HFFc6 (cell line): ENCODE results near the gene TAF3. TPM values are rescaled to one million over a fixed set of nuclear protein-coding genes. Genes with fewer than 3 reads are reported as not detected.

Source experiments
- DNase-seq: peaks from one replicate; pipeline ENCODE4 v3.0.0-alpha.2; 2018
- H3K27ac Mint-ChIP-seq: 2 replicates; pipeline ENCODE4 v1.8.0; 2020; ENCODE audit warnings: mild to moderate bottlenecking, mixed read lengths
- H3K27me3 Mint-ChIP-seq: 2 replicates; pipeline ENCODE4 v1.8.0; 2021; ENCODE audit warnings: mild to moderate bottlenecking, moderate library complexity, mixed read lengths; ENCODE audit not compliant: insufficient read depth
- H3K36me3 Mint-ChIP-seq: 2 replicates; pipeline ENCODE4 v1.8.0; 2021; ENCODE audit warnings: low read depth, mixed read lengths
- H3K4me1 Mint-ChIP-seq: 2 replicates; pipeline ENCODE4 v1.8.0; 2020; ENCODE audit warnings: low read depth, mixed read lengths
- H3K4me3 Mint-ChIP-seq: 2 replicates; pipeline ENCODE4 v1.8.0; 2020; ENCODE audit warnings: mild to moderate bottlenecking, moderate library complexity, mixed read lengths
- H3K9me3 Mint-ChIP-seq: 2 replicates; pipeline ENCODE4 v1.8.0; 2020; ENCODE audit warnings: mild to moderate bottlenecking, mixed read lengths
- CTCF ChIP-seq: fragments of 200-600 bp; sonication (generic); IDR thresholded peaks from 2 replicates; pipeline ENCODE4 v1.5.0; 2021; ENCODE audit warnings: antibody characterized with exemption, mild to moderate bottlenecking
- total RNA-seq, 6 experiments: library from RNA; stranded (reverse); fragmentation: NEBNext Ultra II Directional; extraction: Animal tissue kit (Norgen Biotek cat#: 25700); gene quantifications; 2 replicates in 1 of 6; 3 replicates in 5 of 6; pipeline ENCODE4 v1.2.3, GENCODE V29; 2021

TAF3 gene
- total RNA-seq, 6 experiments from 2014 or later = 8.1 to 11.3 (median 9.7) TPM

DNA sequence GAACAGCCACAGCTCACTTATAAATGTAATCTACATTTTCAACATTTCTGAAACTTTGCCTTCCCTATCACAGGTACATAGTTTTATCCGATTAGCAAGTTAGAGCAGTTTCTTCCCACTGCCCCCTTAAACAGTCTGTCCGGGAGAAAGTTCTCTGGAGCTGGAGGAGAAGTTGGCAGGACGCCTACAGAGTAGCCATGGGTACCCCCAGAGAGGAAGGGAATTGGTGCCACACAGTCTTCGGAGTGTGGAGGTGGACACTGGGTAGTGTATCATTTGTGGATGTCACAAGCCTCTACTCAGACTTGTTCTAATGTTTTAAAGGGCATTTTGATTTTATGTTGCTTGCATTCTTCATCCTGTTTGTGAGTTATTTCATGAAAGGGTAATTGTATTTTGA lies 39.0 kb downstream of the TAF3 start:
- peak overlapping the region; percentile 53; the same call in 1 of the 2 replicates for H3K4me3 Mint-ChIP-seq
- H3K27ac Mint-ChIP-seq = no peak overlapping the region
- H3K27me3 Mint-ChIP-seq = peaks cover 3% of the 10 kb centered on the region; the same call in 1 of the 2 replicates

GRCh38 chr10:7861509-7862120 lies 43.3 kb downstream of the TAF3 start:
- Mint-ChIP-seq H3K27me3 (peaks cover 6% of the 10 kb centered on the region), H3K9me3 (peaks cover 34% of the 10 kb centered on the region), H3K36me3 (peaks cover 29% of the 10 kb centered on the region), H3K27ac (no peak overlapping the region), H3K4me1 (peaks cover 13% of the 10 kb centered on the region; the same call in 1 of the 2 replicates), H3K4me3 (no peak overlapping the region)
- DNase-seq = no peak
- no peak for TF ChIP-seq CTCF

More for the DNA sequence above, 39.0 kb downstream of the TAF3 start:
- peaks cover 19% of the 10 kb centered on the region for H3K36me3 Mint-ChIP-seq
- H3K4me1 Mint-ChIP-seq = peaks cover 28% of the 10 kb centered on the region
- no peak for DNase-seq
- peaks cover 27% of the 10 kb centered on the region for H3K9me3 Mint-ChIP-seq
- no peak for TF ChIP-seq CTCF

GRCh38 chr10:7862121-7862514 lies 43.8 kb downstream of the TAF3 start:
- Mint-ChIP-seq H3K4me3 (no peak overlapping the region), H3K27me3 (peaks cover 6% of the 10 kb centered on the region), H3K9me3 (peaks cover 34% of the 10 kb centered on the region), H3K36me3 (peaks cover 29% of the 10 kb centered on the region), H3K27ac (no peak overlapping the region), H3K4me1 (peaks cover 9% of the 10 kb centered on the region; the same call in 1 of the 2 replicates)
- no peak for TF ChIP-seq CTCF
- DNase-seq = no peak

GRCh38 chr10:7866176-7866575 lies 47.9 kb downstream of the TAF3 start:
- H3K27me3 Mint-ChIP-seq = peaks cover 3% of the 10 kb centered on the region
- no peak for DNase-seq
- peaks cover 21% of the 10 kb centered on the region for H3K36me3 Mint-ChIP-seq
- no peak overlapping the region for H3K4me3 Mint-ChIP-seq
- H3K9me3 Mint-ChIP-seq = peaks cover 18% of the 10 kb centered on the region
- 0 out of 2 replicates have a peak, but pooled peaks cover 4% of the 10 kb centered on the region for H3K4me1 Mint-ChIP-seq
- H3K27ac Mint-ChIP-seq = no peak overlapping the region
- TF ChIP-seq CTCF = no peak

DNA sequence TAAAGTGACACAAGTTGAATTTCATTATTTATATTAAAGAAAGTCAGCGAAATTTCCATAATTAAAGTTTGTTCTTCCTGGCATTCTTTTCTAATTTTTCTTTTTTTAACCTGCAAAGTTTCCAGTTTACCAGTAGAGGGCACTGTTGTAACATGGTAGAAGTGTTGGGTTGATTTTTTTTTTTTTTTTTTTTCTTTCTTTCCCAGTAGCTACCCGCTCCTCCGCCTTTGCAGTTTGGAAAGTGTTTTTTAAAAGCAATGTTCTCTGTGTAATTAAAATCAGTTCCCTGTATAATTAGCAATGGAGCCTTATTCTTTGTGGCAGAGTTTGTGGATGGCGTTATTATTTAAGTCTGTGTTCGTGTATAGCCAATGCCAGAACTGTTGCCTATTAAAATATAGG lies 53.7 kb downstream of the TAF3 start:
- no peaks in the 10 kb centered on the region for H3K36me3 Mint-ChIP-seq
- no peak for DNase-seq
- no peaks in the 10 kb centered on the region; the same call in 1 of the 2 replicates for H3K27me3 Mint-ChIP-seq
- peak overlapping the region; percentile 88 for H3K4me3 Mint-ChIP-seq
- no peaks in the 10 kb centered on the region for H3K4me1 Mint-ChIP-seq
- no peak overlapping the region for H3K27ac Mint-ChIP-seq
- peak; percentile 95 for TF ChIP-seq CTCF
- H3K9me3 Mint-ChIP-seq = no peaks in the 10 kb centered on the region
